NOMO-1 treated with DMSO at 0.1 percent for 48 hours (cell line): ENCODE data around the gene SAFB.
A peak's percentile ranks its signal among the peaks of the same experiment; 100 is the strongest.

Experiments
- DNase-seq: peaks from one replicate; lab custom pipeline; 2025; ENCODE audit not compliant: unreplicated experiment; lab: John Stamatoyannopoulos, UW

Gene SAFB

DNA sequence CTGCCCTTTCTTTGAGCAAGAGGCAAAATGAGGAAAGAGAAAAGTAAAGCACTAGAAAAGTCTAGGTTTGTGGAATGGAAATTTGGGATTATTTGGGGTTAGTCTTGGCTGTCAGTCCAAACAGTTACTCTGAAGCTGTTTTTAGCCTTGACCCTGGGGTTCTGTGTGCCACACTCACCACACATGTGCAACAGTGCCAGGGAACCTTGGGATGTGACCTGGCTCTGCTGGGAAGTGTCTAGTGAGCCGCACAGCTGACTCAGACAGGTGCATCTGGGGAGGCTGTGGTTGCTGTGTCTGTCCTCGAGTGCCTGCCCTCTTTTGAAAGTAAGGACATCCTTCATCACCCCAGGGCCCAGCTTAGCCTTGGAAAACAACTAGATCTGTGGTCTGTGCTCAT is 41.6 kb downstream of the SAFB start:
- no peak for DNase-seq

DNA sequence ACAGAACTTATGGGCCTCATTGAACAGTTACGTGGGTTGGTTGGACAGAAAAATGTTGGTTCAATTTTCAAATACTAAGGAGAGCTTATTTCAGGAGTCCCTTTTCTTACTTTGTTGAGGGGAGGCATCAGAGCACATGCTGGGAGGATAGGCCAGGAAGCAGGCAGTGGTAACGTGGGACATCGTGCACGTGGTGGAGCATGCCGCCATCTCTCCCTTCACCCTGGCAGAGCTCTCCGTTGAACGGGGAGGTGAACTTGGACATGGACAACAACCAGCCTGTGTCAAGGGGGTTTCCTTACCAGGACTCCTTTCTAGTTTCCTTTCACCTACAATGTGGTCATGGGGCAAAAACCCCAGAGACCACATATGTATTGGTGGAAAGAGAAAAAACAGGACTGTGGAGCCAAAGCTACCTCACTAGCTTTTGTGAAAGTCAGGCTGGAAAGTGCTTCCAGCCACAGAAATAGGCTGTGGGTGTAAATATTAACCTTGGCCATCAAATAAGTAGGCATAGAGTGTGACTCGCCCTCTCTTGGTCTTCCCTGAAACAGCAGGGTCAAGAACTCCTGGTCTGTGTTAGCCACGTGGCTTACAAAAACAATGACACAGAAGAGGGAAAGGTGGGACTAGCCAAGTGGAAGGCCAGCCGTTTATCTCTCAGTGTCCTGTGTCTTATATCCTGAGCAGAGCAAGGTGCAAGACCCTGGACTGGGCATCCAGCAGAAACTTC is 43.1 kb downstream of the SAFB start:
- no peak for DNase-seq

DNA sequence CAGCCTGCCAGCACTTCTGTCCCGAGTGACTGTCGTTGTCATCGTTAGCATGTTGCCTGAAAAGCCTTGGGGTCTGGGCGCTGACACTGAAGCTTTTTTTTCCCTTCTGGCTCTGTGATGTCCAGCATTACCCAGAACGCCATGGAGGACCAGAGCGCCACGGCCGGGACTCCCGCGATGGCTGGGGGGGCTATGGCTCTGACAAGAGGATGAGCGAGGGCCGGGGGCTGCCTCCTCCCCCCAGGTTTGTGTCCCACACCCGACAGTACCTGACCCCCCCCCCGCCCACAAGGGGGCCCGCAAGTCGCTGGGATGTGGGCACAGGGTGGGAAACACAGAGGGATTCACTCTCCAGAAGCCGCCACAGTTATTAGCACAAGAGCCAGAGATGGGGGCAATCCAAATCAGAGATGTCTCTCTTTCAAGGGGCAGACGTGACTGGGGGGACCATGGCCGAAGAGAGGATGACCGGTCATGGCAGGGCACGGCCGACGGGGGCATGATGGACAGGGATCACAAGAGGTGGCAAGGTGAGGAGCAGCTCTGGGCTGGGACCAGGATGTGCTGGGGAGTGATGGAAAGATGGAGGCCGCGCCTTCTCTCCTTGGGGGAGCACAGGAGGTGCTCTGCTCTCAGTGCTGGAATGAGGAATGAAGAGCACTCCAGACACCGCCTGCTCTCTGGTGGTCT is 44.2 kb downstream of the SAFB start:
- no peak for DNase-seq

DNA sequence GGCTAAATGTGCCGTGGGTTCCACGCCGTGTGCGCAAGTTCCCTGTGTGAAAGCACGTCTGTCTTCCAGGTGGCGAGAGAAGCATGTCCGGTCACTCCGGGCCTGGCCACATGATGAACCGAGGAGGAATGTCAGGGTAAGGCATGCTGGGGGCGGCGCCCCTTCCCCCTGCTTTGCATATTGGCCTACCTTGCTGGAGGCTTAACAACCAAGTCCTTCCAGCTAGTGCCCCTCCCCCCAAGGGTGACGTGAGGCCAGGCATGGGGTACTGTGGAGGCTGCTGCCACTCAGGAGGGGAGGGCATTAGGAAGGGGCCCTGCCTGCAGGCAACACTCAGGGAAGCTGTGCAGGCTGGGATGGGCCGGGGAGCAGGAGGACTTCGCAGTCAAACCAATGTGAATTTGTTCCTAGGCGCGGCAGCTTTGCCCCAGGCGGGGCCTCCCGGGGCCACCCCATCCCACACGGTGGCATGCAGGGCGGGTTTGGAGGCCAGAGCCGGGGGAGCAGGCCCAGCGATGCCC is 44.9 kb downstream of the SAFB start:
- DNase-seq: no peak

DNA sequence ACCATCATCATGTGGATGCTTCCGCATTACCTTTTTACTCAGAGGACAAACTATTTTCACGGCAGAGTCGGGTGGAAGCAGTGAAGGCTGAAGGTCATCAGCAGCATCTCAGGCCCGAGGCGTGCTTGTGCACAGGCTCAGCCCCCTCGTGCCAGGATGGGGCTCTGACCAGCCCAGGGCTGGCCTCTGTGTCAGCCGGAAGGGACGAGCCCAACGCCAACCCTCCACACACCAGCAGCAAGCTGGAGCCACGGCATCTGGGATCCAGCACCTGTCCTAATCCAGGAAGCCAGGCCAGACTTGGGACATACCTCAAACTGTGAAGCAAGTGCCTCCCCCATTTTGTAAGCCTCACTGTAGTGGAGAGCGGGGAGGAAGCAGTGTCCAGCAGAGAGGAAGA is 46.3 kb downstream of the SAFB start:
- DNase-seq: no peak

DNA sequence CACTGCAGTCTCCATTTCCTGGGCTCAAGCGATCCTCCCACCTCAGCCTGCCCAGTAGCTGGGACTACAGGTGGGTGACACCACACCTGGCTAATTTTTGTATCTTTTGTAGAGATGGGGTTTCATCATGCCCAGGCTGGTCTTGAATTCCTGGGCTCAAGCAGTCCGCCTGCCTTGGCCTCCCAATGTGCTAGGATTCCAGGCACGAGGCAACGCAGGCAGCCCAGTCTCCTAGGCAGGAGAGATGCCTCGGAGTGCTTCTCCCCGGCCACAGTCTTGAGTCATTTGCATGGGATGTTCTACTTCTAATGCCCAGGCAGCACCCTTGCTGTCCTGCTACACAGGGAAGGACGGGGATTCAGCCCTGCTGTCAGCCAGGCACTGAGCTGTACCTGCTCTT is 48.7 kb downstream of the SAFB start:
- DNase-seq: no peak

DNA sequence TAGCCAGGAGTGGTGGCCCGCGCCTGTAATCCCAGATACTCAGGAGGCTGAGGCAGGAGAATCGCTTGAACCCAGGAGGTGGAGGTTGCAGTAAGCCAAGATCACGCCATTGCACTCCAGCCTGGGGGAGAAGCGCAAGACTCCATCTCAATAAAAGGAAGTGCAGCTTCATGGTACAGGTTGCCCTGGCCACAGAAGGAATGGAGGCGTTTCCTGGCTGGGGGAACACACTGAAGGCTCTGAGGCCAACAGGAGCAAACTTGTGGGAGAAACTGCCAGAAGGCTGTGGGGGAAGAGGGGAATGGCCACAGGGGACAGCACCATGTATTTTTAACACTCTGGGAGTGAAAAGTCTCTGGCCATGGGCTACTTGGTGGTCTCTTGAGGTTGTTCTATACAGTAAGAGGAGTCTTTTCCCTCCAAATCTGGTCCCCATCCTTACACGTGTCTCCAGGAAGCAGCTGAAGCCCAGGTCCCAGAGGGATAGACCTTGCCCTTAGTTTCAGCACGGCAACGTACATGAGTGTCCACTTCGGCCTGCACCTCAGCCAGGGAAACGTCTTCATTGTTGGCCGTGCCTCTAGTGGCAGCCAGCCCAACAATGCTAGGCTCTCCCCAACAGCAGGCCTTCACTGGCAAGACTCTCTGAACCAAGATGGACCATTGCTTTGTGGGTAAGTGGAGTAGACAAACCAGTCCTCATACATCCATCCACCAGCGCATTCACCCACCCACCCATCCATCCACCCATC is 50.0 kb downstream of the SAFB start:
- no peak for DNase-seq

DNA sequence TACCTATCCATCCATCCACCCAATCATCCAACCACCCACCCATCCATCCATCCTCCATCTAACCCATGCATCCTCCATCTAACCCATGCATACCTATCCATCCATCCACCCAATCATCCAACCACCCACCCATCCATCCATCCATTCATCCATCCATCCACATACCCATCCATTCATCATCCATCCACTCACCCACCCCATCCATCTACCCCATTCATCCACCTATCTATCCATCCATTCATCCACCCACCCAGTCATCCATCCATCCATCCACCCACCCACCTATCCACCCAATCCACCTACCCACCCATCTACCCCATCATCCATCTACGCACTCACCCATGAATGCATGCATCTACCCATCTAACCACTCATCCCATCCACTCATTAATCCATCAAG is 50.9 kb downstream of the SAFB start:
- no peak for DNase-seq

DNA sequence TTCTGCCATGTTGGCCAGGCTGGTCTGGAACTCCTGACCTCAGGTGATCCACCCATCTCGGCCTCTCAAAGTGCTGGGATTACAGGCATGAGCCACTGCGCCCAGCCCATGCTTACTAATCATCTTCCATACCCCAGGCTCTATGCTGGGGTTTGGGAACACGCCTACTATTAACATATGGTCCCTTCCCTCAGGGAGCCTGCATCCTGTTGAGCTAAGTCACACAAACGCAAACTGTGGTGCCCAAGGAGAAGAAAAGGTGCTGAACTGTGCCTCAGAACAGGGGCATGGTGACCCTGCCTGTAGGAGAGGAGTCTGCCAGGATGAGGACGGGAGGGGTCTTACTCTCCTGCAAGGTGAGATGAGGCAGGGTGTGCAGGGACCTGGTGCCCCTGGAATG is 51.8 kb downstream of the SAFB start:
- no peak for DNase-seq

DNA sequence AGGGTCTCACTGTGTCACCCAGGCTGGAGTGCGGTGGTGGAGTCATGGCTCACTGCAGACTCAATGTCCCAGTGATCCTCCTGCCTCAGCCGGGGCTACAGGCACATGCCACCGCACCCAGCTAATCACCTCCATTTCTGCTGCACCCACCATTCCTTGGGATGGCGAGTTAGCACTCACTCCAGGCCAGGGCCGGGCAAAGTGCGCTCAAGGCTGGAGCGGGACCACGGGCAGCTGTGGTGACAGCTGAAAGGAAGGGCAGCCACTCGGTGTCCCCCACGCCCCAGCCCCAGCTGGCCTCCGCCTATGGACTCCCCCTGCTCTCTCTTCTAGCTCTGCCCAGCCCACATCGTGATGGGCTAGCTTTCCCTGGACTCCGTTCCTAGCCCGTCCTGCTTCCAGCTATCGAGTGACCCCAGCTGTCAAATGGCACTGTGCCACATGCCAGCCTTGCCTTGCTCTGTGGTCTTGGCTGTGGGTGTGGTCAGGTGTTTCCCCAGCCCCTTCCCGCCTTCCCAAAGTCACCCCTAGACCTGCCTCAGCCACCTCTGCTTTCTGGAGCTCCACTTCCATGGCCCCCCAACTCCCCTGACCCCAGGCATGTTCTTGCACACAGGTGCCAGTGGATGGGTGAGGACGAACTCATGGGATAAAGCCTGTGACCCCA is 53.4 kb downstream of the SAFB start:
- DNase-seq: no peak

DNA sequence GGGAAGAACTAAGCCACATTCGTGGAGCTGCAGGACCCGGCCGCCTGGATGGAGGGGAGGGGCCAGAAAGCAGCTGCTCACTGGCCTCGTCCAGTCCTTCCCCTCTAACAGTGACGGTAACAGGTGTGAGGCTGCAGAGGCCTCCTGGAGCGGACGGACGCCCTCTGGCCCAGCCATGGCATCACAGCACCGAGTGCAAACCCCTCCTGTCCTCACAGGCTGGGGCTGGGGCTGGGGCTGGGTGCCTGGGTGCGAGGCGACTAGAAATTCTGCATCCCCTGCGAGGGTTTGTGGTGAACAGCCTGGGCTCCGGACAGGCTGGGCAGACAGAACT is 53.9 kb downstream of the SAFB start:
- no peak for DNase-seq

DNA sequence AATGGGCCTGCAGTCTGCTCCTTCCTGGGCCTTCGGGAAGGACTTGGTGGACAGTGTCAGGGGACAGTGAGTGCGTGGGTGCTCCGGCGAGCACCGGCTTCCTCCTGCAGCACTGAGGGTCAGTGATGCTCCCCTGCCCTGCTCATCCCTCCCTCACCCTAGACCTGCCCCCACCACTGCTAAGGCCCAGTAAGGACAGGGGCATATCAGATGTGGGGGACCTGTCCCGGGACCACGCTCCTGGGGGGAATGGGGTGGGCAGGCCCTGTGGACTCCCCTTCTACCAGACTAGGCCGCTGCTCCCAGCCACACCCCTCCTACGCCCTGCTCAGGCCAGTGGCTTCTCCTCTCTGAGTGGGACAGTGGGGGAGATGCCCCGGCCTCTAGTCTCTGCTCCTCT is 54.3 kb downstream of the SAFB start:
- no peak for DNase-seq

DNA sequence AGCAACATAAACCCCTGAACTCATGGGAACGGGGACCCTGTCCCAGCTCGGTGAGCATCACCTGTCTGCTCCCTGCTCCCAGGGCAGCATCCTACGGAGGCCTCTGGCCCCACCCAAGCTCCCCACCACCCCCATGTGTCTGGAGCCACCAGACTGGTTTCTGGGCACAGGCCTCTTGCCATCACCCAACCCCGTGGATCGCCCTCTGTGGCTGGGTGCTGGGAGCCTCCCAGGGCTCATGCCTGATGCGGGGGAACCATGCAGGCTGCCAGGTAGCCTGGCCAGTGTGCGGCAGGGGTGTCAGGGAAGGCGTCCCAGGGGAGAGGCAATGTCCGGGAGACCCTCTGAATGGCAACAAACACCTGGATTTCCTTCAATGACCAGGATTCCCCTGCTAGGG is 54.7 kb downstream of the SAFB start:
- no peak for DNase-seq

DNA sequence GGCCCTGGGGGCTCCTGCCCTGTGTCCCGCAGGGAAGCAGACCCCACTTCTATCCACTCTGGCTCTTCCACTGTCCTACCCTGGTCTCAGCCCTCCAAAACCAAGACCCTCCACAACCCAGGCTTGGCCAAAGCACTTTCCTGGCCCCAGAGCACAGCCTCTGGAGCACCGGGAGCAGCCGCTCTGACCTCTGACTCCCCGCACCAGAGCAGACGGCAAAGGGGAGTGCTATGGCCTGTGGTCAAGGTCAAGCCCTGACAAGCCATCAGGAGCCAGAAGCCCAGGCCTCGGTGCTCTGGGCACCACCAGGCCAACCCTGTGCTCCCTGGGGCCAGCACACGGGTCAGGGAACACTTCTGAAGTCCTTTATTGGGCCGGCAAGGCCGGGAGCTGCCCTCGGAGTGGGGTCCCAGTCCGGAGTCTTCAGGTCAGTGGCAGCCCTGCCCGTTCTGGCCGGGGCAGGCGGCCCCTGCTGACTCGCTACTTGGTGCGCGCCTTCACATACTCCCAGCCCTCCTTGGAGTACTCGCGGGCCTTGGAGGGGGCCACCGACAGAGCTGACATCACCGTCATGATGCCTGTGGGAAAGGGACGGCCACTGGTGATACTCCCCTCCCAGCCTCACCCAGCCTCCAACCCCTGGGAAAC is 55.3 kb downstream of the SAFB start:
- no peak for DNase-seq

DNA sequence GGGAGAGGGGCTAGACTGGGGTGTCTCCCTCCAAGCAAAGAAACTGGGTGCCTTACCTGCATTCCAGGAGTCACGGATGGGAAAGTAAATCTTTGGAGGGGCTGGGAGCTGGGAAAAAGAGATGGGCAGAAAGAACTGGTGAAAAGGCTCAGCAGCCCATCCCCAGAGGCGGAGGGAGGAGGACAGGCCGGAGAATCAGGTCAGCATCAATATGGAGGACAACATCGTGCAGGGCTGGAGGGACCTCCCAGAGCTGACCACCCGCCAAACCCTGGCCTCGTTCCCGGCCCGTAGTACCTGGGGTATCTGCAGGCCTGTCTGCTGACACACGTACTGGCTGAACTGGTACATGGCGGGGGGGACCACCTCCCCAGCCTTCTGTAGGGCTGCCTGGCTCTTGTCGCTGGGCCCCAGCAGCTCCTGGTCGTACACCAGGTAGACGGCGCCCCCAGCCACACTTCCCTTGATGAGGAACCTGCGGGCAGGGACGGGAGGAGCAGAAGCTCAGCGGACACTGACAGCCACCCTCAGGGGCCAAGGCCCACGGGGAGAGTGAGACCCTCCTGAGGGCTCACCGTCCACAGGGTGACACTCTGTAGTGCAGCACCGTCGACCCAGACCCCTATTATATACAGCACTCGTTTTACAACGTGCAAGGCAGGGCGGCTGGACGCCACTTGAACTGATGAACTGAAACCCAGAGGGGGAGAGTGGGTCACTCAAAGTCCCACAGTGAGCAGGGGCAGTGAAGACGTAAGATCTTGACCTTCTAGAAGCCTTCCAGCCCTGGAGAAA is 56.6 kb downstream of the SAFB start:
- no peak for DNase-seq

DNA sequence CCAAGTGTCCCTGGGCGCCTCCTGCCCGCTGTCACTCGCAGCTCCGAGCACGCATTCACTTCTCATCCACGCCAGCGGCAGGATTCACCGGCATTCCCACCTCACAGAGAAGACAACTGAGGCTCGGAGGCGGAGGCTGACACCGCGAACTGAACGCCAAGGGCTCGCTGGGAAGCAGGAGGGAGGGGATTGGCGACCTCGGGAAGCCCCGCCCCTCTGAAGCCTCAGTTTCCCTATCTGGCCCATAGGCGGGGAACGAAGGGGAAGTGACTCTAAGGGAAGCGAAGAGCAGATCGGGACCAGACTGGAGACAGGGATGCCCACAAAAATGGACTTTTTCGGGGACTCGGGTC is 57.2 kb downstream of the SAFB start:
- DNase-seq: no peak

DNA sequence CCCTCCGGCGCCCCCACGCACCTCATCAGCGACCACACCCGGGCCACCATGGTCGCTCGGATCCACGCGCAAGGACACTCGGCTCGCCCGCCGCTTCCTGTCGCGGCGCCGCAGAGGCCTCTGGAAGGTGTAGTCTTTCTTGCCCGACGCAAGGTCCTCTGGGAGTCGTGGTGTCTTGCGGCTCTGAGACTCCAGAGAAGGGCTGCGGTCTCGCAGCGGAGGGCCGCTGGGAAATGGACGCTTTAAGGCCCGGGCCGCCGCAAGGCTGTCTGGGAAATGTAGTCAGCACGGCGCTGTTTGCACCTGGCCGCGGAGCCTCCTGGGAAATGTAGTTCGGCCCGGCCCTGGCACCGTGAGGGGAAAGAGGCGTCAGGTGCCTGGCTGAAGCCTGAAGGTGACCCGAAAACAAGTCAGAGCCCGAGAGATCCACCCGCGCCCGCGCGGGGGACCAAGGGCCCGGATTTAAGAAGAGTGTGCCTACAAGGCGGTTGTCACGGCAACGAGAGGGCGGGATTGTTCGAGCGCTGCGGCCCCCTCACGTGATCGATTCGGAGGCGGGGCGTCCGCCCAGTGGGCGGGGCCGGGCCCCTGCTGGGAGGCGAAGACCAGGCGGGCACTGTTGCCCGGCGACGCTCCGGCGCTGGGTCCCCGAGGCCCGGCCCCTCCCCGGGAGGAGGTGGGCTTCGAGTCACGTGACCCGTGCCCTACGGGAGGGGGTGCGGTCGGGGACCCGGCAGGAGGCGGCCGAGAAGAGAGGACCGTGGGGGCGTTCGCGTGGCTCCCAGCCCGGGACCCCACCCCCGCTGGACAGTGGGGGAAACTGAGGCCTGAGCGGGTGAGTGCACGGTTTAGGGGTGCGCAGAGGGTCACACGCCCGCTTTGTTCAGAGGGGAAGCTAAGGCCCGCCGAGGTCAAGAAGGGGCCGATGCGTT is 57.8 kb downstream of the SAFB start, which contains the start of the genes HSD11B1L and MICOS13:
Gene HSD11B1L (plus strand): TSS at position 591 of the 932 bp plus-strand sequence. CDS start 3,806 bp downstream, outside the sequence.
Gene MICOS13 (minus strand): TSS at position 80 of the 932 bp plus-strand sequence. CDS start 30 bp downstream, at position 50.
- peak; percentile 98 for DNase-seq

DNA sequence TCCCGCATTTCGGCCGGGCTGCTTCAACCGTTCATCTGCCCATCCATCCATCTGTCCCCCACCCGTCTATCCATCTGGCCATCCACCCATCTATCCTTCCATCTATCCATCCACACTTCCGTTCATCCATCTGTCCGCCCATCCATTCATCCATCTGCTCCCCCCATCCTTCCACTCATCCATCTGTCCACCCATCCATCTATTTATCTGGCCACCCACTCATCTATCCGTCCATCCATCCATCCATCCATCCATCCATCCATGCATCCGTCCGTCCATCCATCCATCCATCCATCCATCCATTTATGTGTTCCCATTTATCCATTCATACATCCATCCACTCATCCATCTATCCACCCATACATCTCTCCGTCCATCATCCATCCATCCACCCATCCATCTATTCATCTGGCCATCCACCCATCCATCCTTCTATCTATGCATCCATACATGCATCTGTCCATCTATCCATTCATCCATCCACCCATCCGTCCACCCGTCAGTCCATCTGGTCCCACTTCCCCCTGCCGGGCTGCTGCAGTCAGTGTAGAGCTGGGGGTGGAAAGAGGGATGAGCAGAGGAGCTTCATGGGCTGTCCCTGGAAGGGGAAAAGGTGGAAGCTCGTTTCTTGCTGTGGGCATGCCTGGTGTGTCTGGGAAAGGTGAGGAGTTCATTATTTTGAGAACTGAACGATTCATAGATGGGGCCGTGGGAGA is 58.7 kb downstream of the SAFB start:
- no peak for DNase-seq
